HG03469 (cell line): ENCODE results near the gene PDZRN4.
A peak's percentile ranks its signal among the peaks of the same experiment; 100 is the strongest.

Experiments used
- ATAC-seq: cut with Tn5 transposase; IDR thresholded peaks from one replicate; pipeline ENCODE4 v1.9.1; 2021; ENCODE audit warnings: mild to moderate bottlenecking, moderate library complexity, moderate number of reproducible peaks; ENCODE audit not compliant: unreplicated experiment

Gene PDZRN4

GRCh38 chr12:41497409-41497808 lies 309.3 kb downstream of the PDZRN4 start:
- no peak for ATAC-seq

GRCh38 chr12:41504976-41505375 lies 316.9 kb downstream of the PDZRN4 start:
- ATAC-seq: no peak

- ATAC-seq: no peak
These were observed 319.2 kb downstream of the PDZRN4 start for GRCh38 chr12:41507286-41507685.

- no peak for ATAC-seq
These were observed 321.3 kb downstream of the PDZRN4 start for GRCh38 chr12:41509271-41510055.

- ATAC-seq: no peak
These were observed 322.4 kb downstream of the PDZRN4 start for GRCh38 chr12:41510470-41510869.

- ATAC-seq: no peak
These were observed 323.1 kb downstream of the PDZRN4 start for GRCh38 chr12:41511247-41511646.

GRCh38 chr12:41512497-41512896 lies 324.4 kb downstream of the PDZRN4 start:
- no peak for ATAC-seq

GRCh38 chr12:41514021-41514777 lies 326.1 kb downstream of the PDZRN4 start:
- ATAC-seq: no peak

GRCh38 chr12:41514907-41515306 lies 326.8 kb downstream of the PDZRN4 start:
- ATAC-seq: no peak

- ATAC-seq: no peak
These were observed 327.8 kb downstream of the PDZRN4 start for GRCh38 chr12:41515953-41516352.

- no peak for ATAC-seq
These were observed 332.7 kb downstream of the PDZRN4 start for GRCh38 chr12:41520869-41521268.

- peak; percentile 80 for ATAC-seq
These were observed 333.8 kb downstream of the PDZRN4 start for GRCh38 chr12:41521872-41522379.

- no peak for ATAC-seq
These were observed 338.9 kb downstream of the PDZRN4 start for GRCh38 chr12:41527062-41527461.

GRCh38 chr12:41527534-41528116 lies 339.5 kb downstream of the PDZRN4 start:
- ATAC-seq: no peak

GRCh38 chr12:41528874-41529273 lies 340.8 kb downstream of the PDZRN4 start:
- no peak for ATAC-seq

- no peak for ATAC-seq
These were observed 342.3 kb downstream of the PDZRN4 start for GRCh38 chr12:41530441-41530840.

GRCh38 chr12:41531147-41531829 lies 343.2 kb downstream of the PDZRN4 start:
- no peak for ATAC-seq

- ATAC-seq: no peak
These were observed 344.0 kb downstream of the PDZRN4 start for GRCh38 chr12:41532072-41532471.

- no peak for ATAC-seq
These were observed 348.8 kb downstream of the PDZRN4 start for GRCh38 chr12:41536813-41537490.

- no peak for ATAC-seq
These were observed 349.4 kb downstream of the PDZRN4 start for GRCh38 chr12:41537522-41537921.
